GM20431 (cell line): ENCODE data around the gene SS18L1.

Experiments
- in situ Hi-C: fragments of 300-500 bp; cut with MseI, MboI; formaldehyde crosslinking; loops from one replicate; pipeline ENCODE4 v1.15.0; 2020; ENCODE audit warnings: low sequenced_read_pairs; ENCODE audit not compliant: unreplicated experiment

SS18L1 gene

DNA sequence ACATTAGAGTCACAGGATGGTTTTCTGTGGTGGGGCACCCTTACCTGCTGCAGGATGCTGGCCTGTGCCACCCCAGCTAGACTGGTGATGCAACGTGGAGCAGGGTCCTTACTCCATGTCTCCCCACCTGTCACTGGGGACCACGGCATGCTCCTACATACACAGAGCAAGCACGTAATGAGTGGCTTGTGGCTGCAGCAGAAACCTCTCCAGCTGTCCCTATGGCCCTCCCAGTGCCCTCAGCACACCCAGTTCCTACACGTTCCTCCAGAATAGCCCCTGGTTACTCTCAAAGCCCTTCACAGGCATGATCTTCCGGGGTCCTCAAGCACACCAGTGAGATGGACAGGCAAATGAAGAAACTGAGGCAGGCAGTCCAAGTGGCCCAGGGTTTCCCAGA, 24.5 kb upstream of the SS18L1 start:
- in situ Hi-C loops, result no loop called here

DNA sequence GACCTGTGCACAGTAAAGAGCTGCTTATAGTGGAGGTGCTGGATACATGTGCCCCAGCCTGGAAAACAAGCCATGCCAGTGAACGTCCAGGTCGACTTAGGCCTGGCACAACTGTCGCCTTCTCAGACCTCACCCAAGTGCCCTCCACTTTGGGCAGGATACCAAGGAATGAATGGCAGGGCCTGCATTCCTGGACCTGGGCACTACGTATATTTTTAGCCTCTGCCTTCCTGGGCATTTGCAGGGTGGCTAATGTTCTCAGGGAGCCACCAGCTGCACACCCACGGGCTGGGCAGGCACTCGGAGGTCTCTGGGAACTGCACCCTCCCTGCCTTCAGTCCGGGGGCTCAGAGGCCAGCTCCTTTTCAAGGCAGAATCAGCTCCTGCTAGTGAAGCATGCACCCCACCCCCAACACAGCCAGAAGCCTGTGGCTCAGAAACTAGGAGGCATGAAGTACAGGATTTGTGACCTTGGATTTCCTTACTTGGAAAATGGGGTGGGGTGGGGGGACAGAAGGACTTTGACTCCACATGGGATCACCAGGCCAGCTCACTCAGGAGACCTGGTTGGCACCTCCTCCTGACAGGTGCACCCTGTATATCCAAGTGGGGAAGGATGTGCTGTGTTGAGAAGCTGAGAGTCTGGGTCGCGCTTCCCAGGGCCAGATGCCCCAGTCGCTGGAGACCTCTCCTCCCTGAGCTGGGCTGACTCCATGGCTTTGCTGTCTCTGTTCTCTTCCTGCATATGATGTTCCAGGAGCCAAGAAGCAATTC, 23.8 kb upstream of the SS18L1 start:
- in situ Hi-C loops, result no loop called here

- in situ Hi-C loops, result no loop called here
These were observed 23.2 kb upstream of the SS18L1 start for GRCh38 chr20:62120365-62120762.

DNA sequence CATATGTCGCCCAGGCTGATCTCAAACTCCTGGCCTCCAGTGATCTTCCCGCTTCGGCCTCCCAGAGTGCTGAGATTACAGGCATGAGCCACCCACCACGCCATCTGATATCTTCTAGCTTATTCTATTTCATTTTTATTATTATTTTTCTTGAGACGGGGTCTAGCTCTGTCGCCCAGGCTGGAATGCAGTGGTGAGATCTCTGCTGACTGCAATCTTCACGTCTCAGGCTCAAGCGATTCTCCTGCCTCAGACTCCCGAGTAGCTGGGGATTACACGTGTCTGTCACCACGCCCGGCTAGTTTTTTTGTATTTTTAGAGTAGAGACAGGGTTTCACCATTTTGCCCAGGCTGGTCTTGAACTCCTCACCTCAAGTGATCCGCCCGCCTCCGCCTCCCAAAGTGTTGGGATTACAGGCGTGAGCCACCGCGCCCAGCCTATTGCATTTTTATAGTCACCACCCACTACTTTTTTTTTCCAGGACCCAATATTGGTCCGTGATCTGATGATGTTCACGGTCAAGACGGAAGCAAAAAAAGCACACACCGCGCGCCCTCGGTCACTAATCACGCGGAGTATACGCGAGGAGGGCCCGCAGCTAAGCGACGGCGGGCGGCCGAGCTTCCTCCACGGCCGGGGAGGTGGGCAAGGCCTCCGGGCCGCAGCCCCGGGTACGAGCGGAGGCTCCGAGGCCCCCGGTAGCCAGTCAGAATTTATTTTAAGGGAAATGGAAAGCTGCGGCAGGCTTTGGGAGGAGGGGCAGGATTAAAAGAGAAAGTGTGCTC, 22.4 kb upstream of the SS18L1 start:
- in situ Hi-C loops, result no loop called here

DNA sequence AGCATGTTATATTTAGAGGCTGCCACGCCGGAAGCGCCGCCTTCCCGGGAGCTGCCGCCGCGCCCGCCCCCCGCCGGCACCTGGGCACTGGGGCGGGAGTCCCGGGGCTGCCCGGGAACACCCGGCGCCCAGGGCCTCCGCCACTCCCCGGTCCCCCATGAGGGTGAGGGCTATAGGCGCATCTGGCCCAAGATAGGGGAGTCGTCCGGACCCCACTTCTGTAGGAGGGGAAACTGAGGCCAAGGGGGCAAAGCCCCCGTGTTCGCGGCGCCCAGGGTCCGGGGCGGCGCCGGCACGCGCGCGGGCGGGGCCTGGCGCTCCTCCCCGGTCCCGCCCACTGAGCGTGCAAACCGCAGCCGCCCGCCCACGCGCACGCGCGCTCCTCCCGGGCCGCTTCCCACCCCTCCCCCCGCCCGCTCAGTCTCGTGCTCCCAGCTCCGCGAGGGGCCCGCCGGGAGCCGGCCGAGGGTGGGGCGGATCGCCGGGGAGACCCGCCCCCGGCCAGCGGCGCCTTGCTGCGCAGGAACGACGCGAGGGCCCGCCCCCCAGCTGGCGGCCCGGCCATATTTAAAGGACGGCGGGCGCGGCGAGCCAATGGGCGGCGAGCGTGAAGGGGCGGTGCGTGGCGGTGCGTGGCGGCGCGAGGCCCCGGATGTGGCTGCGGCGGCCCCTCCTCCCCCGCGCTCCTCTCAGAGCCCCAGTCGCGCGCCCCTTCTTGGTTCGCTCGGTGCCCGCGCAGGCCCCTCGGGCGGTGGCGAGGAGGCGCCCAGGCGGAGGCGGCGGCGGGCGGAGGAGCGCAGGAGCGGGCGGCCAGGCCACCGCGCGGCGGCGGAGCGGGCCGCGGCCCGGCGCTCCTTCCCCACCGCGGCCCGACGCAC, 21.6 kb upstream of the SS18L1 start, which contains the start of gene LSM14B:
LSM14B (plus strand) TSS at position 700 of the 878 bp plus-strand sequence. CDS start 192 bp downstream, outside the sequence.
- in situ Hi-C loops, result no loop called here

DNA sequence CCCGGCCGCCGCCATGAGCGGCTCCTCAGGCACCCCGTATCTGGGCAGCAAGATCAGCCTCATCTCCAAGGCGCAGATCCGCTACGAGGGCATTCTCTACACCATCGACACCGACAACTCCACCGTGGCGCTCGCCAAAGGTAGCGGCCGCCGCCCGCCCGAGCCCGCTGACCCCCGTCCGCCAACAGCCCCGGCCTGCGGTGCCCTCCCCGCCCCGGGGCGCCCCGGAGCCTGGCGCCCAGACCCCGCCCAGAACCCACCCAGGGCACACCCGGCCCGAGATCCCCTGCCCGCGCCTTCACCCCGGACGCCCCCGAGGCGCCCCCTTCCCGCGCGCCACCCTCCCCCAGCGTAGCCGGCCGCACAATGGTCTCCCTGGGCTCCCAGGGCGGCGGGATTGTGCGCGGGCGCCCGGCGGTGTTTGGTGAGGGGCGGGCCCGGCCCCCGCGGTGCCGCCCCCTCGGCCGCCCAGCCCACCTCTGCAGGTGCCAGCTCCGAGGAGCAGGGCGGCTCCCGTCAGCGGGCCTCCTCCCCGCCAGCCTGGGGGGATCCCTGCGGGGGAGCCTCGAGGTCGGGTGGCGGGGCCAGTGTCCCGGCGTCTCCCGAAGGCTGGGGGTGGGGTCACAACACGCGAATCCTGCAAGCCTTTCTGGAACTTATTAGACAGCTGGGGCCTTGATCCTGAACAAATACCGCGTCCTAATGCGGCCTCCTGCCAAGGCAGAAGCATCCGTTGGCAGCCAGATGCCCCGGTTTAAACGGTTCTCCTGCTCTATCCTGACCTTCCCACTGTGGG, 20.7 kb upstream of the SS18L1 start:
- in situ Hi-C loops, result no loop called here

DNA sequence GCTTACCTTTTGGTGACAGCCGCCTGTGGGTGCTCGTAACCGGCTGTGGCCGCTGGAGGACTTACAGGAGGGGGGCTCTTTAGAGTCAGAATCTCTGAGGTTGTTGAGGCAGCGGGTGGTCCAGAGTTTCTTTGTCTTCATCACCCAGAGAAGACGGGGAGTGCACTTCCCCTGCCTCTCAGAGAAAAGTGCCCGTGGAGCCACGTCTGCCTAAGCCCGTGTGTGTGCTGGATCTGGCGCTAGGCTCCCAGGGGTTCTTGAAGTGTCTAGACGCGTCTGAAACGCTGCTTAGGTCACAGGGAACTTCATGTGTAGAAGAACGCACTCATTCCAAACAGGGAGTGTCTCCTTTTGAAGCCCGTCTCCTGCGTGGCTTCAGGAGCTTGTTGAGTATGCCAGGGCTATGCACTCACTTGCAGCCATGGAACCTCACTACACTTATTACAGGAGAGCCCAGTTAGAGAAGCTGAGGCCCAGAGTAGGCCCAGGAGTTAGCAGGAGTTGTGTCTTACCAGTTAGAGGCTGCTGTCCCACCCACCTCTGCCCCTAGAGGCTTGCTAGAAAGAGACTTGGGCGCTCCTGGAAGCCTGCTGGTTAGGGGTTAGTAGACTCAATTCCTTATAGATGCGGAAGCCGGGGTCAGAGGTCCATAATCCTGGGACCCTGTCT, 20.0 kb upstream of the SS18L1 start:
- in situ Hi-C loops, result no loop called here

GRCh38 chr20:62126141-62126540, 17.4 kb upstream of the SS18L1 start:
- in situ Hi-C loops, result no loop called here

- in situ Hi-C loops, result no loop called here
These were observed 15.8 kb upstream of the SS18L1 start for GRCh38 chr20:62127799-62128198.

DNA sequence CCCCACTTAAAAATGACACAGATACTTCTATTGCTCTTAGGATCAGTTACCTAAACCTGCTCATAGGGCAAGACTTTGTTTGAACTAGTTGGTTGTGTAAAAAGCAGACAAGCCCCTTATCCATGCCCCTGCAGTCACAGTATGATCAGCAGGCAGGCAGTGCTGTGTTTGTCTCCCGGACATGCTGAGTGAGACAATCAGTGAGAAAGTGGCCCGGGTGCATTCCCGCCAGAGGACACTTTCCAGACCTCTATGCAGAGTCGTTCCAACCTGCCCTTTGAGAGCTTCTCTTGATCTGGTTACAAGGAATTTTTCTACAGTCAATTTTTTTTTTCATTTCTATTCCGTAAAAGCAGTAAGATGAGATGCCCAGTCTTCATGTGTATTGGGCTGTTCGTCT, 15.1 kb upstream of the SS18L1 start:
- in situ Hi-C loops, result no loop called here

DNA sequence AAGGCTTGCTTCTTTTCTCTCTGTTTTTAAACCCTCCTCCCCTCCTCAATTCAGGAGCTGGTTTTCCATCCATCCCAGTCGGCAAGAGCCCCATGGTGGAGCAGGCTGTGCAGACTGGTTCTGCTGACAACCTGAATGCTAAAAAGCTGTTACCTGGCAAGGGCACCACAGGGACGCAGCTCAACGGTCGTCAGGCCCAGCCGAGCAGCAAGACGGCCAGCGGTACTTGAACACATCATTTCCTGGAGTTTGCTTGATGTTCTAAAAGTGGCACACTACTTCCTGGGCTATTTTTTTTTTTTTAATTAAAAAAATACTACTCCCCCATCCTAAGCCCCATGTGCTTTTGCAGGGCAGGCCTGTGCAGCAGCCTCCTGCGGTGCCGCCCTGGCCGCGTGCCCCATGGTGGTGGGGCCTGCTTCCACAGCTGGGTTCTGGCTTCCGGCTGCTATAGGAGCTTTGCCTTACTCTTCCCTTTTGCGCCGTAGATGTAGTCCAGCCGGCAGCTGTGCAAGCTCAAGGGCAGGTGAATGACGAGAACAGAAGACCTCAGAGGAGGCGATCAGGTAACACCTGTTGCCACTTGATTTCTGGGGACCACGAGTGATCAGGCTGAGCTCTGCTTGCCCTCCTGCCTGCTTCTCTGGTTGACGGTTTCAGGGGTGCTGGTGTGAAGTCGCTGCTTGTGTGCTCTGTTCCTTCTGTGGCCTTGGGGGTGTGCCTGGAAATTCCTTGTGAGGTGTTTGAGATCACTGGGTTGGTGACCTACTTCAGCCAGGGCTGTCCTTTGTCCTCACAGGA, 13.6 kb upstream of the SS18L1 start:
- in situ Hi-C loops, result loop anchor here (10.0 kb wide), 1 partner anchor 115 kb away; no protein-coding TSS in a partner anchor

DNA sequence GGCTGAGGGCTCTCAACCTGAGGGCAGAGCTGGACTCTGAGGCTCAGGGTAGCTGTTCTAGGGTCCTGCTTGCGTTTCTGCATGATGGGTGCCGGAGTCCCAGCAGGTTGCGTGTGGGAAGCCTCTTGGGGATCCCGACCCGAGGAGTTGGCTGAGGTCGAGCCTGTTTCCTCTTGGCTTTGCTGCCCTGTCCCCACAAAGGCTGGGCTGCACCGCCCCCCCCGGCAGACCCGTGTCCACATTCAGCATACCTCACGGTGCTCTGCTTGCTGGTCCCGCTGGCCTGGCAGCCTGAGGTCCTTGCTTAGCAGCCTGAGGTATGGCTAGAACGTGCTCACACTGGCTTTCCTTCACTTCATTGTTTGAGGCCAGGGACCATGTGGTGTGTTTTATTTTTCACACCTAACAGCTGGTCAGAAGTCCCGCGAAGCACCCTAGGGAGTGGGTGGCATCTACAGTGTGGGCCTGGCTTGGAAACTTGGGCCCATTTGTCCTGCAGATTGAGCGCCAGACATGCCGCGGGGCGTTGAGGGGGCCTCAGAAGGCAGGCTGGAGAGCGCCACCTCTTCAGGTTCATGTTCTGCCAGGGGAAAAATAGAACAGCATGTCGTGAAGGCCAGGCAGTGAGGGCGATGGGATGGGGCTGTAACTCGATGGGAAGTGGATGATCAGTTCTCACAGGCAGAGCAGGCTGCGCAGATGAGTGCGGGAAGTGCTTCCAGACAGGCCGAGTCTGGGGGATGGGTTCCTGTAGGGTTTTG, 11.8 kb upstream of the SS18L1 start:
- in situ Hi-C loops, result loop anchor here (10.0 kb wide), 1 partner anchor 117 kb away; no protein-coding TSS in a partner anchor

DNA sequence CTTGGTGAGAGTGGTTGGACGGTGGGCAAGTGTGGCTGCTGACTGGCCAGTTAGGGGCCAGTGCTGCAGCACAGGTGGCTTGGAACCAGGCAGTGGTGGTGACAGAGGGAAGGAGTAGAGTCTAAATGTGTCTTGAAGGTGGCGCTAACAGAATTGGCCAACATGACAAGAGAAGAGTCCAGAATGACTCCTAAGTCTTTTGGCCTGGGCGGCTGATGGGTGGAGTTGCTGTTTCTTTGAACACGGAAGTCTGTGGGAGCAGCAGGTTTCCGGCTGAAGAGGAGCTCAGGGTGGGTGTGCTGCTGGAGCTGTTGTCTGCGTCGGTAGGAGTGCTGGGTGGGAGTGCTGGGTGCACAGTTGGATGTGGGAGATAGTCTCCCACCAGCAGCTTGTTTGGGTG, 11.1 kb upstream of the SS18L1 start:
- in situ Hi-C loops, result loop anchor here (10.0 kb wide), 1 partner anchor 118 kb away; no protein-coding TSS in a partner anchor

DNA sequence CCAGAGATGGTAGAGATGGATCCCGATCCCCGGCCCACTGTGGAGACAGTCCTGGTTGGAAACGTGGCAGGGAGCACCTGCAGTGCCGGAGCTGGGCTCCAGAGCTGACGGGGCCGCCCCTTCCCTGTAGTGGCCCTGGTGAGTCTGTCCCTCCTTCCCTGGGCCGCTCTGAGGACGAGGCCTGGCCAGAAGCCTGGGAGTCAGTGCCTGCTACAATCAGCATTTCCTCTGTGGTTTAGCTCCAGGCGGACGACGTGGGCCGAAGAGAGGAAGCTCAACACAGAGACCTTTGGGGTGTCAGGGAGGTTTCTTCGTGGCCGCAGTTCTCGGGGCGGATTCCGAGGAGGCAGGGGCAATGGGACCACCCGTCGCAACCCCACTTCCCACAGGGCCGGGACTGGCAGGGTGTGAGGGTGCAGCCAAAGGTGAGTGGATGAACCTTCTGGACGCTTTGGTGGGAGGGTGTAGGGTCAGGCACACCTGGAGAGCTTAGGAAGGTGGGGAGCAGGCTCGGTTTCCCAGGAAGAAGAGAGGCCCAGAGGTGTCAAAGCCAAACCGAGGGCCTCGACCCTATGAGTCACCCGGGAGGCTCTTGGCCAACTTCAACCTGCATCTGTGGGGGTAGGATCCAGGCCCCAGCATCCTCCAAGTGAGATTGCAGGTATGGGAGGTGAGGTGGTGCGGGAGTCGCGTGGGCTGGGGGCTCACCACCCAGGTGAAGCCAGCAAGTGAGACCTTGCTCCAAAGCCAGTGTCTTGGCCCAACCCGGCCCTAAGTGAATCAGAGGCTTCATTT, 10.3 kb upstream of the SS18L1 start:
- in situ Hi-C loops, result loop anchor here (10.0 kb wide), 1 partner anchor 118 kb away; no protein-coding TSS in a partner anchor

DNA sequence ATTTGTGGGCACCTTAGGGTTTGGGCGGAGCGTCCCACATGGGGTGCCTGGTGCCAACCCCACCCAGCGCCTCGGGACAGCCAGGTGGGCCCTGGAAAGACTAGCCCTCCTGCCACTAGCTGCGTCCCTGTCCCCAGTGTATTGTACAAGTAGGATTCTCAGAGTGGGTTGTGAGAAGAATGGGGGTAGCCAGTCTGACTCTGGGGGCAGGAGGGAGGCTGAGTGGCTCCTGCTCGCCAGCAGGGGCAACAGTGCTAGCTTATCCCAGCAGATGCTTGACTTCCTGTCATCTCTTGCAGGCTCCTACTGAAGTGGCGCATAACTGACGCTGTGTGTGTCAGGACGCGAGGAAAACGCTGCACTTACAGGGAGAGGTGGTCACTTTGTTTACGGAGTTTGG, 9.7 kb upstream of the SS18L1 start:
- in situ Hi-C loops, result loop anchor here (10.0 kb wide), 1 partner anchor 119 kb away; no protein-coding TSS in a partner anchor

DNA sequence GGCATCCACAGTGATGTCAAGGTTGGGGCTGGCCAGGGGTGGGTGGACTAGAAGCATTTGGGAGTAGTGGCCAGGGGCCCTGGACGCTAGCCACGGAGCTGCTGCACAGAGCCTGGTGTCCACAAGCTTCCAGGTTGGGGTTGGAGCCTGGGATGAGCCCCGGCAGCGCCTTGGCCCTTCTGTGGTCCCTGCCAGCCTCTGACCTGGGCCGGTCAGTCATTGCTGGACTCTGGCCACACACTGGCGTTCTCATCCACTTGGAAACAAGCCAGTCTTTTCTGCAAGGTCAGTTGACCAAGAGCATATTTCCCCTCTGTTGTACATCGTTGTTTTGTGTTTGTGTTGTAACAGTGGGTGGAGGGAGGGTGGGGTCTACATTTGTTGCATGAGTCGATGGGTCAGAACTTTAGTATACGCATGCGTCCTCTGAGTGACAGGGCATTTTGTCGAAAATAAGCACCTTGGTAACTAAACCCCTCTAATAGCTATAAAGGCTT, 8.8 kb upstream of the SS18L1 start:
- in situ Hi-C loops, result loop anchor here (10.0 kb wide), 1 partner anchor 120 kb away; no protein-coding TSS in a partner anchor
